Astrocyte (in vitro differentiated cells and primary cell): ENCODE results near the gene GRIN2A. TPM values are rescaled to one million over a fixed set of nuclear protein-coding genes. Genes with fewer than 3 reads are reported as not detected.

ENCODE experiments used
- DNase-seq: peaks from one replicate; pipeline ENCODE4 v3.0.0-alpha.2; 2010; ENCODE audit warnings: low read depth
- FAIRE-seq: peaks from 2 replicates; lab custom pipeline; 2011; peaks lifted over from hg19 to GRCh38; lab: Jason Lieb, UNC
- H2AFZ ChIP-seq: 2 replicates; pipeline ENCODE4 v1.6.0; 2012; ENCODE audit warnings: low read depth, low read length, inconsistent platforms
- H3K27ac ChIP-seq: 2 replicates; pipeline ENCODE4 v1.5.1; 2011; ENCODE audit warnings: low read depth, low read length, inconsistent platforms
- H3K27me3 ChIP-seq: 2 replicates; pipeline ENCODE4 v1.6.0; 2011; ENCODE audit warnings: low read length, inconsistent platforms; ENCODE audit not compliant: insufficient read depth
- H3K36me3 ChIP-seq: 2 replicates; pipeline ENCODE4 v1.5.1; 2011; ENCODE audit warnings: low read length, inconsistent platforms; ENCODE audit not compliant: insufficient read depth
- H3K4me1 ChIP-seq: 2 replicates; pipeline ENCODE4 v1.5.1; 2011; ENCODE audit warnings: low read length, inconsistent platforms; ENCODE audit not compliant: insufficient read depth
- H3K4me2 ChIP-seq: 2 replicates; pipeline ENCODE4 v1.6.0; 2012; ENCODE audit warnings: low read length, inconsistent platforms
- H3K4me3 ChIP-seq: 2 replicates; pipeline ENCODE4 v1.5.1; 2011; ENCODE audit warnings: low read depth, mild to moderate bottlenecking, low read length, inconsistent platforms; ENCODE audit not compliant: insufficient read depth
- H3K79me2 ChIP-seq: 2 replicates; pipeline ENCODE4 v1.6.0; 2012; ENCODE audit warnings: mild to moderate bottlenecking, low read length, inconsistent platforms; ENCODE audit not compliant: insufficient read depth
- H3K9ac ChIP-seq: 2 replicates; pipeline ENCODE4 v1.6.0; 2012; ENCODE audit warnings: mild to moderate bottlenecking, low read length, inconsistent platforms
- H3K9me3 ChIP-seq: 2 replicates; pipeline ENCODE4 v1.5.1; 2012; ENCODE audit warnings: low read depth, mild to moderate bottlenecking, low read length, inconsistent platforms; ENCODE audit not compliant: insufficient read depth
- H4K20me1 ChIP-seq: 2 replicates; pipeline ENCODE4 v1.6.0; 2012; ENCODE audit warnings: low read length, inconsistent platforms; ENCODE audit not compliant: insufficient read depth
- H3K27ac Mint-ChIP-seq: one replicate; pipeline ENCODE4 v1.8.0; 2021; ENCODE audit warnings: mild to moderate bottlenecking, mixed read lengths; ENCODE audit not compliant: unreplicated experiment
- H3K27me3 Mint-ChIP-seq: one replicate; pipeline ENCODE4 v1.8.0; 2021; ENCODE audit warnings: low read depth, mixed read lengths; ENCODE audit not compliant: unreplicated experiment
- H3K36me3 Mint-ChIP-seq: one replicate; pipeline ENCODE4 v1.8.0; 2021; ENCODE audit warnings: low read depth, mixed read lengths; ENCODE audit not compliant: unreplicated experiment
- H3K4me1 Mint-ChIP-seq: one replicate; pipeline ENCODE4 v1.8.0; 2021; ENCODE audit warnings: low read depth, mixed read lengths; ENCODE audit not compliant: unreplicated experiment
- H3K4me3 Mint-ChIP-seq: one replicate; pipeline ENCODE4 v1.8.0; 2021; ENCODE audit warnings: mild to moderate bottlenecking, moderate library complexity, mixed read lengths; ENCODE audit not compliant: unreplicated experiment
- H3K9me3 Mint-ChIP-seq: one replicate; pipeline ENCODE4 v1.8.0; 2021; ENCODE audit warnings: mild to moderate bottlenecking, mixed read lengths; ENCODE audit not compliant: unreplicated experiment
- EZH2 ChIP-seq: IDR thresholded peaks from 2 replicates; pipeline ENCODE4 v1.6.1; 2012; ENCODE audit warnings: mild to moderate bottlenecking, low read length, inconsistent platforms; ENCODE audit not compliant: insufficient read depth
- total RNA-seq: library from RNA; stranded (reverse); gene quantifications from 2 replicates; pipeline ENCODE4 v1.2.1, GENCODE V29; 2021
- TF ChIP-seq, protein P1 (sequence below): IDR thresholded peaks from 2 replicates; pipeline ENCODE4 v1.5.1; 2011; ENCODE audit warnings: low read depth, mild to moderate bottlenecking, inconsistent platforms, low read length, moderate library complexity; ENCODE audit not compliant: insufficient read depth

The GRIN2A gene
- total RNA-seq, 1 donor from 2014 or later = 0.68 TPM

DNA sequence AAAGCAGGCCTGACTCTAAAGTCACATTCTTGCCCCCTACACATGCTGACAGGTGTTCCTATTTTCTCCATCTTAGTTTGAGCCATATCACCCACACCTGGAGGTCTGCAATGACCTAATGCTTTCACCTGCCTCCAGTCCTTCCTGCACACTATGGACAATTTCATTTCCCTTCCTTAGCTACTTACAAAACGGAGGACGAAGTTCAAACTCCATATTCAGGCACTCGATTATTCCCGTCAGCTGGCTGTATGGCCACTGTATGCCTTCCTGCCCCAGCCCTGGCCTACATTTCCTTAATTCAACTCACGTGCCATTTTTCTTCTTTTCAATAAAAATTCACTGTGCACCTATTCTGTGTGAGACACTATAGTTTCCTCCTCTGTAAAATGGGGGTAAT lies 44.9 kb downstream of the GRIN2A start:
- Histone ChIP-seq H3K9ac (no peak overlapping the region), H3K27ac (no peak overlapping the region), H3K36me3 (no peaks in the 10 kb centered on the region), H3K79me2 (no peaks in the 10 kb centered on the region), H2AFZ (no peak overlapping the region), H3K4me3 (no peak overlapping the region), H4K20me1 (no peaks in the 10 kb centered on the region), H3K27me3 (no peaks in the 10 kb centered on the region), H3K4me1 (no peaks in the 10 kb centered on the region), H3K9me3 (no peaks in the 10 kb centered on the region), H3K4me2 (no peak overlapping the region)
- Mint-ChIP-seq H3K36me3 (no peaks in the 10 kb centered on the region), H3K27ac (no peak overlapping the region), H3K4me3 (no peak overlapping the region), H3K4me1 (no peaks in the 10 kb centered on the region), H3K27me3 (no peaks in the 10 kb centered on the region), H3K9me3 (peaks cover 6% of the 10 kb centered on the region)
- no peak for TF ChIP-seq EZH2
- TF ChIP-seq, protein P1, sequence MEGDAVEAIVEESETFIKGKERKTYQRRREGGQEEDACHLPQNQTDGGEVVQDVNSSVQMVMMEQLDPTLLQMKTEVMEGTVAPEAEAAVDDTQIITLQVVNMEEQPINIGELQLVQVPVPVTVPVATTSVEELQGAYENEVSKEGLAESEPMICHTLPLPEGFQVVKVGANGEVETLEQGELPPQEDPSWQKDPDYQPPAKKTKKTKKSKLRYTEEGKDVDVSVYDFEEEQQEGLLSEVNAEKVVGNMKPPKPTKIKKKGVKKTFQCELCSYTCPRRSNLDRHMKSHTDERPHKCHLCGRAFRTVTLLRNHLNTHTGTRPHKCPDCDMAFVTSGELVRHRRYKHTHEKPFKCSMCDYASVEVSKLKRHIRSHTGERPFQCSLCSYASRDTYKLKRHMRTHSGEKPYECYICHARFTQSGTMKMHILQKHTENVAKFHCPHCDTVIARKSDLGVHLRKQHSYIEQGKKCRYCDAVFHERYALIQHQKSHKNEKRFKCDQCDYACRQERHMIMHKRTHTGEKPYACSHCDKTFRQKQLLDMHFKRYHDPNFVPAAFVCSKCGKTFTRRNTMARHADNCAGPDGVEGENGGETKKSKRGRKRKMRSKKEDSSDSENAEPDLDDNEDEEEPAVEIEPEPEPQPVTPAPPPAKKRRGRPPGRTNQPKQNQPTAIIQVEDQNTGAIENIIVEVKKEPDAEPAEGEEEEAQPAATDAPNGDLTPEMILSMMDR = no peak
- DNase-seq = no peak
- no peak for FAIRE-seq

- no peak overlapping the region for H3K27ac ChIP-seq
- no peaks in the 10 kb centered on the region for H3K27me3 ChIP-seq
- TF ChIP-seq EZH2 = no peak
- TF ChIP-seq, protein P1 = no peak
- Mint-ChIP-seq H3K27ac (no peak overlapping the region), H3K4me3 (no peak overlapping the region), H3K4me1 (no peaks in the 10 kb centered on the region), H3K27me3 (no peaks in the 10 kb centered on the region), H3K9me3 (peaks cover 6% of the 10 kb centered on the region), H3K36me3 (no peaks in the 10 kb centered on the region)
- no peak overlapping the region for H3K4me2 ChIP-seq
- no peaks in the 10 kb centered on the region for H4K20me1 ChIP-seq
- FAIRE-seq = no peak
- no peak overlapping the region for H2AFZ ChIP-seq
- H3K9me3 ChIP-seq = no peaks in the 10 kb centered on the region
- H3K4me1 ChIP-seq = no peaks in the 10 kb centered on the region
- DNase-seq = no peak
- H3K4me3 ChIP-seq = no peak overlapping the region
- H3K79me2 ChIP-seq = no peaks in the 10 kb centered on the region
- H3K36me3 ChIP-seq = no peaks in the 10 kb centered on the region
- no peak overlapping the region for H3K9ac ChIP-seq
These were observed 45.3 kb downstream of the GRIN2A start for GRCh38 chr16:10136916-10137315.

DNA sequence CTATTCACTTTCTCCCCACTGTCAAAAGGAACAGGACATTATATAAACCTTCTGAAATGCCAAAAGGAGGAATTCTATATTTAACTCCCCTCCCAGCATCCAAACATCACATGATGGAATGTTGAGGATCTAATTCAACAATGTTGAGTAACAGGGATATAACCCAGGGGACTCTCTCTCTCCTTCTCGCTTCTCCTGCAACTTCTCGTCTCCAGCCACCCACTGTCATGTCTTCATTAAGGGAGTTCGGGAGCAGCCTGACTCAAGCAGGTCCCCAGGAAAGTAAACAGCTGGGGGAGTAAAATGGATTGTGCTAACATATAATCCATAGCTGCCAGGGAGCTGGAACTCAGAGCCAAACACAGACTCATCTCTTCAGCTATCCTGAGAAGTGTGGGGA lies 51.7 kb downstream of the GRIN2A start:
- FAIRE-seq = no peak
- Mint-ChIP-seq H3K4me1 (peaks cover 11% of the 10 kb centered on the region), H3K4me3 (no peak overlapping the region), H3K9me3 (peaks cover 6% of the 10 kb centered on the region), H3K27ac (no peak overlapping the region), H3K27me3 (peaks cover 6% of the 10 kb centered on the region), H3K36me3 (no peaks in the 10 kb centered on the region)
- Histone ChIP-seq H3K9ac (no peak overlapping the region), H3K79me2 (no peaks in the 10 kb centered on the region), H4K20me1 (no peaks in the 10 kb centered on the region), H3K27ac (no peak overlapping the region), H3K4me3 (no peak overlapping the region), H2AFZ (no peak overlapping the region), H3K36me3 (no peaks in the 10 kb centered on the region), H3K27me3 (no peaks in the 10 kb centered on the region), H3K4me2 (no peak overlapping the region), H3K4me1 (peaks cover 9% of the 10 kb centered on the region), H3K9me3 (no peaks in the 10 kb centered on the region)
- DNase-seq = no peak
- TF ChIP-seq, protein P1 = no peak
- TF ChIP-seq EZH2 = no peak
